Left renal cortex interstitium (tissue), 4 donors: ENCODE measurements around the gene ACOT11. TPM values are rescaled to one million over a fixed set of nuclear protein-coding genes. Genes with fewer than 3 reads are reported as not detected.
"Not testable (repeated sequence)": the region's sequence is repeated elsewhere in the genome, so short reads cannot be mapped to it uniquely, and the experiment has no call there.

Experiments
- DNase-seq, 4 donors: peaks; one replicate each; pipeline ENCODE4 v3.0.0-alpha.2; 2013; ENCODE audit warnings: low read depth in 4 of 4, low spot score in 2 of 4, missing footprints in 1 of 4
- polyA plus RNA-seq, 4 donors: library from polyadenylated mRNA; unstranded; fragments of 120-200 nt; gene quantifications; one replicate each; pipeline ENCODE4 v1.2.1, GENCODE V29; 2013; ENCODE audit not compliant: insufficient read length in 4 of 4

The ACOT11 gene
- polyA plus RNA-seq, 4 donors, result 9.3 to 15.8 (median 14.3) TPM

- not testable (repeated sequence) for DNase-seq
Observed at GRCh38 chr1:54536656-54537055, 11.4 kb upstream of the ACOT11 start.

- no peak for DNase-seq
Observed at GRCh38 chr1:54537611-54538010, 10.4 kb upstream of the ACOT11 start.

- no peak for DNase-seq
Observed at GRCh38 chr1:54538538-54538937, 9.5 kb upstream of the ACOT11 start.

GRCh38 chr1:54540582-54541295 is 7.3 kb upstream of the ACOT11 start:
- no peak for DNase-seq

GRCh38 chr1:54542120-54542961 is 5.7 kb upstream of the ACOT11 start:
- peak in 3 of 4 donors; percentile 31 to 57 (median 50) for DNase-seq

- DNase-seq, result no peak
Observed at GRCh38 chr1:54542962-54543539, 5.0 kb upstream of the ACOT11 start.

- DNase-seq, result no peak
Observed at GRCh38 chr1:54543729-54544496, 4.1 kb upstream of the ACOT11 start.

- no peak for DNase-seq
Observed at GRCh38 chr1:54545916-54546635, 2.0 kb upstream of the ACOT11 start.

- DNase-seq, result no peak
Observed at GRCh38 chr1:54546651-54547401, 1.2 kb upstream of the ACOT11 start.

- DNase-seq, result no peak
Observed at GRCh38 chr1:54548389-54549044, 489 bp downstream of the ACOT11 start.

- no peak for DNase-seq
Observed at GRCh38 chr1:54549181-54549924, 1.3 kb downstream of the ACOT11 start.

GRCh38 chr1:54551891-54552290 is 3.9 kb downstream of the ACOT11 start:
- no peak for DNase-seq

GRCh38 chr1:54553602-54554313 is 5.7 kb downstream of the ACOT11 start:
- DNase-seq, result no peak

GRCh38 chr1:54556110-54556509 is 8.1 kb downstream of the ACOT11 start:
- DNase-seq, result no peak

- DNase-seq, result no peak
Observed at GRCh38 chr1:54557671-54558355, 9.8 kb downstream of the ACOT11 start.

GRCh38 chr1:54558434-54559030 is 10.5 kb downstream of the ACOT11 start:
- DNase-seq, result no peak
